IMR-90 (cell line): Measurements from ENCODE around the gene PPP3CA. TPM values are rescaled to one million over a fixed set of nuclear protein-coding genes. Genes with fewer than 3 reads are reported as not detected.

Source experiments
- ATAC-seq: fragments of 200-7000 bp; cut with Tn5 transposase; 2 replicates; pipeline ENCODE4 v1.9.1; 2020; ENCODE audit warnings: low read depth, mild to moderate bottlenecking, moderate library complexity
- BruUV-seq: library from RNA; stranded (reverse); fragments of 400-500 nt; replicated peaks from 2 replicates; lab custom pipeline; 2021; lab: Mats Ljungman, UMichigan
- CTCF ChIA-PET: fragments of 300-600 bp; formaldehyde crosslinking; extraction: SDS; loops from one replicate; lab custom pipeline; 2021; ENCODE audit warnings: antibody characterized with exemption; lab: Yijun Ruan, JAX
- POLR2A ChIA-PET: fragments of 300-600 bp; sonication (Branson Sonifier 250); formaldehyde crosslinking; loops from one replicate; lab custom pipeline; 2022; ENCODE audit warnings: antibody characterized with exemption; ENCODE audit not compliant: unreplicated experiment; lab: Charles Lee
- DNase-seq: peaks from one replicate; pipeline ENCODE4 v3.0.0; 2013
- H2AFZ ChIP-seq: replicated peaks from 2 replicates; pipeline ENCODE3; 2013; ENCODE audit warnings: low read length, mild to moderate bottlenecking; ENCODE audit not compliant: poor library complexity
- H2AK5ac ChIP-seq: 2 replicates; pipeline ENCODE4 v1.6.1; 2013; ENCODE audit warnings: low read depth, low read length, inconsistent platforms
- H2AK9ac ChIP-seq: replicated peaks from 2 replicates; pipeline ENCODE3; 2013; ENCODE audit warnings: mild to moderate bottlenecking, low read depth, low read length, moderate library complexity; ENCODE audit not compliant: poor library complexity
- H2BK120ac ChIP-seq: 2 replicates; pipeline ENCODE4 v1.6.1; 2013; ENCODE audit warnings: low read depth, low read length, inconsistent platforms
- H2BK15ac ChIP-seq: 3 replicates; pipeline ENCODE4 v1.6.1; 2013; ENCODE audit warnings: low read depth, low read length, inconsistent platforms
- H2BK20ac ChIP-seq: 2 replicates; pipeline ENCODE4 v1.6.1; 2013; ENCODE audit warnings: low read depth, mild to moderate bottlenecking, inconsistent platforms, low read length, moderate library complexity
- H2BK5ac ChIP-seq: 2 replicates; pipeline ENCODE4 v1.6.1; 2013; ENCODE audit warnings: mild to moderate bottlenecking, low read depth, low read length, inconsistent platforms; ENCODE audit not compliant: poor library complexity, severe bottlenecking
- H3K14ac ChIP-seq: replicated peaks from 2 replicates; pipeline ENCODE4 v1.6.1; 2013; ENCODE audit warnings: low read depth, low read length, inconsistent platforms
- H3K18ac ChIP-seq: 2 replicates; pipeline ENCODE4 v1.6.1; 2013; ENCODE audit warnings: low read depth, low read length, control low read depth
- H3K23ac ChIP-seq: 2 replicates; pipeline ENCODE4 v1.6.1; 2013; ENCODE audit warnings: low read depth, low read length, inconsistent platforms
- H3K27ac ChIP-seq: 2 replicates; pipeline ENCODE4 v1.5.1; 2013; ENCODE audit warnings: mild to moderate bottlenecking, control low read depth, low read length; ENCODE audit not compliant: insufficient read depth
- H3K27me3 ChIP-seq: 2 replicates; pipeline ENCODE4 v1.6.1; 2013; ENCODE audit warnings: low read length; ENCODE audit not compliant: control insufficient read depth, insufficient read depth
- H3K36me3 ChIP-seq: 2 replicates; pipeline ENCODE4 v1.6.1; 2013; ENCODE audit warnings: low read length, mixed read lengths; ENCODE audit not compliant: control insufficient read depth, insufficient read depth
- H3K4ac ChIP-seq: 2 replicates; pipeline ENCODE4 v1.6.1; 2013; ENCODE audit warnings: low read depth, low read length, inconsistent platforms
- H3K4me1 ChIP-seq: 2 replicates; pipeline ENCODE4 v1.6.1; 2013; ENCODE audit warnings: low read length, mixed read lengths; ENCODE audit not compliant: control insufficient read depth, insufficient read depth
- H3K4me2 ChIP-seq: 2 replicates; pipeline ENCODE4 v1.6.1; 2013; ENCODE audit warnings: low read depth, mild to moderate bottlenecking, control low read depth, low read length, moderate library complexity
- H3K4me3 ChIP-seq: 2 replicates; pipeline ENCODE4 v1.5.1; 2013; ENCODE audit warnings: low read depth, mild to moderate bottlenecking, control low read depth, low read length, moderate library complexity; ENCODE audit not compliant: insufficient read depth
- H3K56ac ChIP-seq: 2 replicates; pipeline ENCODE4 v1.6.1; 2013; ENCODE audit warnings: low read length, inconsistent platforms; ENCODE audit not compliant: insufficient read depth; ENCODE audit errors: extremely low read depth
- H3K79me1 ChIP-seq, 2 experiments: 2 replicates each; pipeline ENCODE4 v1.6.1; 2013; ENCODE audit warnings: low read length in 2 of 2, inconsistent platforms in 1 of 2, low read depth in 1 of 2
- H3K9ac ChIP-seq: 2 replicates; pipeline ENCODE4 v1.6.1; 2013; ENCODE audit warnings: low read depth, low read length, control low read depth
- H3K9me1 ChIP-seq: 2 replicates; pipeline ENCODE4 v1.6.1; 2013; ENCODE audit warnings: low read length, inconsistent platforms; ENCODE audit not compliant: insufficient read depth
- H3K9me3 ChIP-seq: 2 replicates; pipeline ENCODE4 v1.6.1; 2013; ENCODE audit warnings: low read length; ENCODE audit not compliant: control insufficient read depth, insufficient read depth
- H4K20me1 ChIP-seq: 2 replicates; pipeline ENCODE4 v1.6.1; 2013; ENCODE audit warnings: low read length, inconsistent platforms; ENCODE audit not compliant: insufficient read depth
- H4K5ac ChIP-seq: 2 replicates; pipeline ENCODE4 v1.6.1; 2013; ENCODE audit warnings: mild to moderate bottlenecking, low read depth, low read length, control low read depth
- H4K8ac ChIP-seq, 2 experiments: 2 replicates each; pipeline ENCODE4 v1.6.1; 2013; ENCODE audit warnings: low read depth in 2 of 2, low read length in 2 of 2, control low read depth in 1 of 2, inconsistent platforms in 1 of 2
- H4K91ac ChIP-seq: 2 replicates; pipeline ENCODE4 v1.6.1; 2013; ENCODE audit warnings: low read depth, low read length, inconsistent platforms; ENCODE audit not compliant: insufficient read depth
- BHLHE40 ChIP-seq: fragments of 150-350 bp; IDR thresholded peaks from 2 replicates; pipeline ENCODE4 v1.6.1; 2016; ENCODE audit warnings: mild to moderate bottlenecking, low read depth, low read length
- FOS ChIP-seq: fragments of 150-350 bp; IDR thresholded peaks from 2 replicates; pipeline ENCODE4 v1.6.1; 2016; ENCODE audit warnings: low read depth, low read length
- USF2 ChIP-seq: fragments of 150-350 bp; IDR thresholded peaks from 2 replicates; pipeline ENCODE4 v1.6.1; 2017; ENCODE audit warnings: mild to moderate bottlenecking, antibody characterized with exemption, low read length, low read depth
- dilution Hi-C: fragments of 300-500 bp; cut with HindIII; formaldehyde crosslinking; loops from one replicate; pipeline ENCODE4 v1.14.3; 2018; ENCODE audit warnings: low sequenced_read_pairs; ENCODE audit not compliant: unreplicated experiment
- in situ Hi-C: fragments of 300-500 bp; cut with MboI; formaldehyde crosslinking; loops from 3 replicates; pipeline ENCODE4 v1.14.3; 2019; ENCODE audit warnings: low sequenced_read_pairs, inconsistent platforms, mixed read lengths
- intact Hi-C: fragments of 100-400 bp; cut with micrococcal nuclease; formaldehyde crosslinking; loops from 2 replicates; pipeline ENCODE4 v1.10.0; 2022
- polyA plus RNA-seq, 3 experiments: library from polyadenylated mRNA; depleted of rRNA; stranded (reverse); fragments of >200 nt; gene quantifications; 2 replicates each; pipeline ENCODE4 v1.2.3, GENCODE V29; 2012; ENCODE audit warnings: low replicate concordance in 1 of 3
- total RNA-seq: library from RNA; depleted of rRNA; stranded (reverse); fragments of >200 nt; gene quantifications from 2 replicates; pipeline ENCODE4 v1.2.3, GENCODE V29; 2012

PPP3CA gene
- total and polyA plus RNA-seq, 2 of the 4 experiments (the other 2 are of a cell fraction), result 14.5 to 48.6 TPM

GRCh38 chr4:101227715-101228114 is 119.6 kb downstream of the PPP3CA start:
- Histone ChIP-seq H4K8ac (no peak overlapping the region), H3K79me1 (peaks cover 31 to 42% of the 10 kb centered on the region in 2 experiments), H3K18ac (no peak overlapping the region), H3K4me1 (peaks cover 2% of the 10 kb centered on the region; the same call in 1 of the 2 replicates), H4K20me1 (peaks cover 8% of the 10 kb centered on the region; the same call in 1 of the 2 replicates), H2AFZ (no peak overlapping the region), H3K56ac (no peak overlapping the region), H2AK5ac (no peak overlapping the region), H2AK9ac (no peak overlapping the region), H3K4me3 (no peak overlapping the region), H2BK15ac (no peak overlapping the region), H2BK20ac (no peak overlapping the region), H2BK120ac (no peak overlapping the region), H3K9ac (no peak overlapping the region), H3K23ac (no peak overlapping the region), H3K4ac (no peak overlapping the region), H4K91ac (no peak overlapping the region), H3K9me3 (peaks cover 3% of the 10 kb centered on the region; the same call in 1 of the 2 replicates), H3K36me3 (no peaks in the 10 kb centered on the region), H3K4me2 (no peak overlapping the region), H3K27me3 (no peaks in the 10 kb centered on the region), H3K14ac (no peak overlapping the region), H2BK5ac (no peak overlapping the region), H4K5ac (no peak overlapping the region), H3K27ac (no peak overlapping the region), H3K9me1 (no peaks in the 10 kb centered on the region)
- DNase-seq (no peak), ATAC-seq (no peak)
- no TSS peak for BruUV-seq
- in situ Hi-C loops, result no loop called here
- ChIA-PET CTCF (no interaction called here), POLR2A (no interaction called here)
- dilution Hi-C loops, result no loop called here
- TF ChIP-seq BHLHE40 (no peak), FOS (no peak), USF2 (no peak)
- intact Hi-C loops, result no loop called here
